PFSK-1 (cell line): Measurements from ENCODE around the gene CEP72. TPM values are rescaled to one million over a fixed set of nuclear protein-coding genes. Genes with fewer than 3 reads are reported as not detected.

Experiments used
- FOXP2 ChIP-seq: optimal IDR thresholded peaks from 2 replicates; pipeline ENCODE3; 2011; ENCODE audit warnings: borderline replicate concordance, control low read depth, inconsistent platforms; ENCODE audit not compliant: insufficient read depth; ENCODE audit errors: extremely low read length, extremely low read depth
- POLR2AphosphoS5 ChIP-seq: IDR thresholded peaks from 2 replicates; pipeline ENCODE4 v1.6.1; 2012; ENCODE audit warnings: low read depth, mild to moderate bottlenecking, control low read depth, low read length, moderate library complexity
- REST ChIP-seq, 2 experiments: IDR thresholded peaks; 2 replicates each; pipeline versions ENCODE4 v1.6.1 to v1.8.0; 2011 to 2012; ENCODE audit warnings: low read depth in 2 of 2, low read length in 2 of 2, control low read depth in 1 of 2, inconsistent platforms in 1 of 2, mild to moderate bottlenecking in 1 of 2, moderate library complexity in 1 of 2; ENCODE audit not compliant: insufficient read depth in 1 of 2
- SIN3A ChIP-seq: IDR thresholded peaks from 2 replicates; pipeline ENCODE4 v1.6.1; 2012; ENCODE audit warnings: mild to moderate bottlenecking, low read length, moderate library complexity, borderline replicate concordance; ENCODE audit not compliant: insufficient read depth
- TAF1 ChIP-seq: IDR thresholded peaks from 2 replicates; pipeline ENCODE4 v1.6.1; 2012; ENCODE audit warnings: low read length, control low read depth, borderline replicate concordance; ENCODE audit not compliant: insufficient read depth
- polyA plus RNA-seq: library from polyadenylated mRNA; unstranded; fragments of >200 nt; gene quantifications from one replicate; pipeline ENCODE4 v1.2.1, GENCODE V29; 2012; ENCODE audit warnings: low read depth, missing spikeins; ENCODE audit not compliant: insufficient read length

The CEP72 gene
- 8.1 TPM for polyA plus RNA-seq

GRCh38 chr5:611731-612486 is at the start of gene CEP72:
TSS of gene CEP72 (plus strand) at chr5:612340. CDS start at chr5:612362, 22 bp downstream.
- TF ChIP-seq TAF1 = peak; percentile 74; the same call in 1 of the 2 replicates
- TF ChIP-seq POLR2AphosphoS5 = peak; percentile 78
- TF ChIP-seq SIN3A = no peak

- TF ChIP-seq FOXP2 (no peak), REST (IDR thresholded peaks at IDR 0.05; ENCODE audit: insufficient read depth in 1 of 2, low read depth in 2 of 2, low read length in 2 of 2) (no peak), SIN3A (no peak), TAF1 (no peak), POLR2AphosphoS5 (no peak)
Measured at GRCh38 chr5:565782-566440, 46.2 kb upstream of the CEP72 start.

GRCh38 chr5:566636-567309 is 45.4 kb upstream of the CEP72 start:
- TF ChIP-seq SIN3A = no peak

GRCh38 chr5:567664-568060 is 44.5 kb upstream of the CEP72 start:
- TF ChIP-seq FOXP2 = no peak
- TF ChIP-seq SIN3A = no peak
- no peak for TF ChIP-seq REST (IDR thresholded peaks at IDR 0.05; ENCODE audit: insufficient read depth in 1 of 2, low read depth in 2 of 2, low read length in 2 of 2)
- TF ChIP-seq POLR2AphosphoS5 = no peak
- TF ChIP-seq TAF1 = no peak

- no peak for TF ChIP-seq TAF1
- TF ChIP-seq POLR2AphosphoS5 = no peak
- no peak for TF ChIP-seq REST (IDR thresholded peaks at IDR 0.05; ENCODE audit: insufficient read depth in 1 of 2, low read depth in 2 of 2, low read length in 2 of 2)
- TF ChIP-seq FOXP2 = no peak
- no peak for TF ChIP-seq SIN3A
Measured at GRCh38 chr5:568061-568781, 43.9 kb upstream of the CEP72 start.
